IPS-NIHi7 (cell line): ENCODE results near the gene FHAD1.
"Not testable (repeated sequence)": the region's sequence is repeated elsewhere in the genome, so short reads cannot be mapped to it uniquely, and the experiment has no call there.

Source experiments
- DNase-seq: peaks from one replicate; pipeline ENCODE4 v3.0.0; 2012; ENCODE audit warnings: mixed read lengths; ENCODE audit errors: extremely low spot score

Gene FHAD1

GRCh38 chr1:15370781-15371520 is 123.9 kb downstream of the FHAD1 start:
- DNase-seq, result no peak

- DNase-seq, result no peak
Measured at GRCh38 chr1:15371610-15372545, 124.9 kb downstream of the FHAD1 start.

- no peak for DNase-seq
Measured at GRCh38 chr1:15378729-15379128, 131.7 kb downstream of the FHAD1 start.

GRCh38 chr1:15379151-15379550 is 132.1 kb downstream of the FHAD1 start:
- not testable (repeated sequence) for DNase-seq

- DNase-seq, result no peak
Measured at GRCh38 chr1:15380601-15381508, 133.8 kb downstream of the FHAD1 start.

- DNase-seq, result no peak
Measured at GRCh38 chr1:15381805-15382204, 134.8 kb downstream of the FHAD1 start.

- no peak for DNase-seq
Measured at GRCh38 chr1:15382601-15383518, 135.8 kb downstream of the FHAD1 start.

- no peak for DNase-seq
Measured at GRCh38 chr1:15383810-15384209, 136.8 kb downstream of the FHAD1 start.

- peak; percentile 70 for DNase-seq
Measured at GRCh38 chr1:15384301-15384901, 137.4 kb downstream of the FHAD1 start.

GRCh38 chr1:15385420-15385819 is 138.4 kb downstream of the FHAD1 start:
- DNase-seq, result no peak

- DNase-seq, result peak; percentile 46
Measured at GRCh38 chr1:15386164-15386749, 139.2 kb downstream of the FHAD1 start.

GRCh38 chr1:15388201-15388880 is 141.3 kb downstream of the FHAD1 start:
- DNase-seq, result no peak

- not testable (repeated sequence) for DNase-seq
Measured at GRCh38 chr1:15389828-15390227, 142.8 kb downstream of the FHAD1 start.

GRCh38 chr1:15390667-15391066 is 143.6 kb downstream of the FHAD1 start:
- no peak for DNase-seq

GRCh38 chr1:15391366-15391765 is 144.3 kb downstream of the FHAD1 start:
- DNase-seq, result no peak

GRCh38 chr1:15393475-15394257 is 146.6 kb downstream of the FHAD1 start:
- DNase-seq, result no peak

GRCh38 chr1:15394258-15394690 is 147.3 kb downstream of the FHAD1 start:
- no peak for DNase-seq

GRCh38 chr1:15397236-15397635 is 150.2 kb downstream of the FHAD1 start:
- DNase-seq, result no peak
